ENCODE data around the gene SNX19.
"Not testable (repeated sequence)": the region's sequence is repeated elsewhere in the genome, so short reads cannot be mapped to it uniquely, and the experiment has no call there.

The SNX19 gene

DNA sequence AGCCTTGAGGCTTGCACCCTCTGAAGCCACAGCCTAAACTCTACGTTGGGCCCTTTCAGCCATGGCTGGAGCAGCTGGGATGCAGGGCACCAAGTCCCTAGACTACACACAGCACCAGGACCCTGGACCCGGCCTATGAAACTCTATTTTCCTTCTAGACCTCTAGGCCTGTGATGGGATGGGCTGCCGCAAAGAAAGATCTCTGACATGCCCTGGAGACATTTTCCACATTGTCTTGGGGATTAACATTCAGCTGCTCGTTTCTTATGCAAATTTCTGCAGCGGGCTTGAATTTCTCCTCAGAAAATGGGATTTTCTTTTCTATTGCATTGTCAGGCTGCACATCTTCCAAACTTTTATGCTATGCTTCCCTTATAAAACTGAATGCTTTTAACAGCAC is 4.3 kb upstream of the SNX19 start:
- Histone ChIP-seq H3K27me3 (ENCODE audit: control insufficient read depth, insufficient read depth, low read length) (peaks cover 18% of the 10 kb centered on the region), H3K4me1 (ENCODE audit: control insufficient read depth, insufficient read depth, low read length) (peaks cover 20% of the 10 kb centered on the region), H3K4me3 (ENCODE audit: low read depth, low read length) (0 out of 2 replicates have a peak overlapping the region, but pooled peaks have one; percentile 20)
- not testable (repeated sequence) for H3K36me3 ChIP-seq (ENCODE audit: control insufficient read depth, insufficient read depth, low read length); H3K9me3 ChIP-seq (ENCODE audit: control insufficient read depth, insufficient read depth, low read depth, low read length); H3K9ac ChIP-seq (ENCODE audit: low read length); H3K27ac ChIP-seq (ENCODE audit: low read depth, low read length)

DNA sequence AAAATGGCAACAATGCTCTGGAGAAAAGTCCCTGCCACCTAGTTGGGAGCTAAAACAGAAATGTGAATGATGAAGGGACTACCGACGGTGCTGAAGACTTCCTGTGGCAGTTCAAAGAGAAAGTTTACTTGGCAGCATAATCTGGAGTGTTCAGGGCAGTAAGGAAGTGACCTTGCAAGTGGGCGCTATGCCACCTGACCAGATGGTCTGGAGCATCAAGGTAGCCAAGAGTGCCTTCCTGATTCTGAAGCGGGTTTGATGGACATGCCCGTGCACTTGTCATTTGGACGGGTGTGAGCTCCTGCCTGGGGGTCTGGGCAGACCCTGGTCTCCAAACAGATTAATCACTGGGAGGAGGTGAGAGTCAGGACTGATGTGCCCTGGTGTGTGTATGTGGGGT is 1.8 kb upstream of the SNX19 start:
- no peak overlapping the region for H3K4me3 ChIP-seq (ENCODE audit: low read depth, low read length)
- no peak overlapping the region for H3K27ac ChIP-seq (ENCODE audit: low read depth, low read length)
- H3K4me1 ChIP-seq (ENCODE audit: control insufficient read depth, insufficient read depth, low read length): peaks cover 24% of the 10 kb centered on the region
- peaks cover 18% of the 10 kb centered on the region for H3K27me3 ChIP-seq (ENCODE audit: control insufficient read depth, insufficient read depth, low read length)
- H3K36me3 ChIP-seq (ENCODE audit: control insufficient read depth, insufficient read depth, low read length): peaks cover 20% of the 10 kb centered on the region
- H3K9ac ChIP-seq (ENCODE audit: low read length): no peak overlapping the region
- H3K9me3 ChIP-seq (ENCODE audit: control insufficient read depth, insufficient read depth, low read depth, low read length): no peaks in the 10 kb centered on the region

DNA sequence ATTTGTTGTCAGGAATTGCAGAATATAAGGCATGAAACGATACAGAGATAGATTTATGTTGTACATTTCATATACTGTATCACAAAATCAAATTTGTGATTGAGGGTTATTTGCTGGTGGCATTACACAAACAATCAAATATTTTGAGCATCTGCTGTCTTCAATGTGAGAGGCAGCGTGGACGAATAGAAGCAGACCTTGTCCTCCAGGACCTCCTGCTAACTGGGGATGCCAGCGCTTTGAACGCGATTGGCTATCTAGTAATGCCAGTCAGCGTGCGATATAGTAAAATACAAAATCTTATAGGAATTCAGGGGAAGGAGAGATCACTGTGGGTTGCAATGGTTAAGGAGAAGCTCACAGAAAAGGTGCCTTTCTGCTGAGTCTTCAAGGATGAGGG is 631 bp upstream of the SNX19 start:
- H3K9me3 ChIP-seq (ENCODE audit: control insufficient read depth, insufficient read depth, low read depth, low read length): no peaks in the 10 kb centered on the region
- peak overlapping the region; percentile 55 for H3K9ac ChIP-seq (ENCODE audit: low read length)
- peaks cover 24% of the 10 kb centered on the region for H3K4me1 ChIP-seq (ENCODE audit: control insufficient read depth, insufficient read depth, low read length)
- peaks cover 23% of the 10 kb centered on the region for H3K36me3 ChIP-seq (ENCODE audit: control insufficient read depth, insufficient read depth, low read length)
- H3K4me3 ChIP-seq (ENCODE audit: low read depth, low read length): peak overlapping the region; percentile 96
- H3K27ac ChIP-seq (ENCODE audit: low read depth, low read length): no peak overlapping the region
- peaks cover 18% of the 10 kb centered on the region for H3K27me3 ChIP-seq (ENCODE audit: control insufficient read depth, insufficient read depth, low read length)

- Histone ChIP-seq H3K27ac (ENCODE audit: low read depth, low read length) (peak overlapping the region; percentile 90), H3K9ac (ENCODE audit: low read length) (peak overlapping the region; percentile 92)
Measured at GRCh38 chr11:130915603-130916237, 559 bp downstream of the SNX19 start.

GRCh38 chr11:130913268-130913667 is 3.0 kb downstream of the SNX19 start:
- H3K9me3 ChIP-seq (ENCODE audit: control insufficient read depth, insufficient read depth, low read depth, low read length): no peaks in the 10 kb centered on the region
- H3K36me3 ChIP-seq (ENCODE audit: control insufficient read depth, insufficient read depth, low read length): peaks cover 46% of the 10 kb centered on the region
- peaks cover 11% of the 10 kb centered on the region; the same call in 1 of the 2 replicates for H3K4me1 ChIP-seq (ENCODE audit: control insufficient read depth, insufficient read depth, low read length)
- H3K9ac ChIP-seq (ENCODE audit: low read length): no peak overlapping the region
- H3K27me3 ChIP-seq (ENCODE audit: control insufficient read depth, insufficient read depth, low read length): peaks cover 18% of the 10 kb centered on the region
- no peak overlapping the region for H3K4me3 ChIP-seq (ENCODE audit: low read depth, low read length)
- H3K27ac ChIP-seq (ENCODE audit: low read depth, low read length): no peak overlapping the region

More at GRCh38 chr11:130915603-130916237, 559 bp downstream of the SNX19 start:
- Histone ChIP-seq H3K4me1 (ENCODE audit: control insufficient read depth, insufficient read depth, low read length) (peaks cover 18% of the 10 kb centered on the region), H3K36me3 (ENCODE audit: control insufficient read depth, insufficient read depth, low read length) (peaks cover 28% of the 10 kb centered on the region), H3K27me3 (ENCODE audit: control insufficient read depth, insufficient read depth, low read length) (peaks cover 18% of the 10 kb centered on the region), H3K4me3 (ENCODE audit: low read depth, low read length) (peak overlapping the region; percentile 96), H3K9me3 (ENCODE audit: control insufficient read depth, insufficient read depth, low read depth, low read length) (no peaks in the 10 kb centered on the region)

DNA sequence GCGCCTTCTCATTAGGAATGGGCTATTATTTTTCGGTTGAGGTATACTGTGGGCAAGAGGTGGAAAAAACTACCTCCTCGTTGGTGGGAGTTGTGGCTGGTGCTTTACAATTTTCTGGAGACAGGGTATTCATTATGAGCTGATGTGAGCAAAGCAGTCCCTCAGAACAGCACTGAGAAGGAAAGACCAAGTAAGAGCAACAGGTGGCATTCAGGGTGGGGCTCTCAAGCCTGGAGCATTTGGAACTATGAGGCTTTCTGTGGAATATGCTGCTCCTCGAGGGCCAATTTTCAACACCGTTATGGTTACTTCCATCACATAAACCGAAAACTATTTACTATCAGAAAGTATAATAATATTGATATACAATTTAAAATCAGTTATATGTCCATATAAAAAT is 3.7 kb downstream of the SNX19 start:
- Histone ChIP-seq H3K4me3 (ENCODE audit: low read depth, low read length) (no peak overlapping the region), H3K9ac (ENCODE audit: low read length) (no peak overlapping the region), H3K36me3 (ENCODE audit: control insufficient read depth, insufficient read depth, low read length) (peaks cover 53% of the 10 kb centered on the region), H3K4me1 (ENCODE audit: control insufficient read depth, insufficient read depth, low read length) (peaks cover 11% of the 10 kb centered on the region; the same call in 1 of the 2 replicates), H3K9me3 (ENCODE audit: control insufficient read depth, insufficient read depth, low read depth, low read length) (no peaks in the 10 kb centered on the region), H3K27ac (ENCODE audit: low read depth, low read length) (no peak overlapping the region), H3K27me3 (ENCODE audit: control insufficient read depth, insufficient read depth, low read length) (peaks cover 11% of the 10 kb centered on the region)

- H3K9ac ChIP-seq (ENCODE audit: low read length): no peak overlapping the region
- H3K9me3 ChIP-seq (ENCODE audit: control insufficient read depth, insufficient read depth, low read depth, low read length): no peaks in the 10 kb centered on the region
- no peak overlapping the region for H3K4me3 ChIP-seq (ENCODE audit: low read depth, low read length)
- no peaks in the 10 kb centered on the region for H3K27me3 ChIP-seq (ENCODE audit: control insufficient read depth, insufficient read depth, low read length)
- H3K4me1 ChIP-seq (ENCODE audit: control insufficient read depth, insufficient read depth, low read length): peaks cover 6% of the 10 kb centered on the region; the same call in 1 of the 2 replicates
- peaks cover 66% of the 10 kb centered on the region for H3K36me3 ChIP-seq (ENCODE audit: control insufficient read depth, insufficient read depth, low read length)
- no peak overlapping the region for H3K27ac ChIP-seq (ENCODE audit: low read depth, low read length)
Measured at GRCh38 chr11:130911306-130911705, 5.0 kb downstream of the SNX19 start.

- Histone ChIP-seq H3K4me1 (ENCODE audit: control insufficient read depth, insufficient read depth, low read length) (no peaks in the 10 kb centered on the region), H3K36me3 (ENCODE audit: control insufficient read depth, insufficient read depth, low read length) (peaks cover 73% of the 10 kb centered on the region), H3K27me3 (ENCODE audit: control insufficient read depth, insufficient read depth, low read length) (no peaks in the 10 kb centered on the region), H3K9me3 (ENCODE audit: control insufficient read depth, insufficient read depth, low read depth, low read length) (no peaks in the 10 kb centered on the region), H3K27ac (ENCODE audit: low read depth, low read length) (no peak overlapping the region), H3K9ac (ENCODE audit: low read length) (no peak overlapping the region), H3K4me3 (ENCODE audit: low read depth, low read length) (no peak overlapping the region)
Measured at GRCh38 chr11:130909650-130910049, 6.6 kb downstream of the SNX19 start.

DNA sequence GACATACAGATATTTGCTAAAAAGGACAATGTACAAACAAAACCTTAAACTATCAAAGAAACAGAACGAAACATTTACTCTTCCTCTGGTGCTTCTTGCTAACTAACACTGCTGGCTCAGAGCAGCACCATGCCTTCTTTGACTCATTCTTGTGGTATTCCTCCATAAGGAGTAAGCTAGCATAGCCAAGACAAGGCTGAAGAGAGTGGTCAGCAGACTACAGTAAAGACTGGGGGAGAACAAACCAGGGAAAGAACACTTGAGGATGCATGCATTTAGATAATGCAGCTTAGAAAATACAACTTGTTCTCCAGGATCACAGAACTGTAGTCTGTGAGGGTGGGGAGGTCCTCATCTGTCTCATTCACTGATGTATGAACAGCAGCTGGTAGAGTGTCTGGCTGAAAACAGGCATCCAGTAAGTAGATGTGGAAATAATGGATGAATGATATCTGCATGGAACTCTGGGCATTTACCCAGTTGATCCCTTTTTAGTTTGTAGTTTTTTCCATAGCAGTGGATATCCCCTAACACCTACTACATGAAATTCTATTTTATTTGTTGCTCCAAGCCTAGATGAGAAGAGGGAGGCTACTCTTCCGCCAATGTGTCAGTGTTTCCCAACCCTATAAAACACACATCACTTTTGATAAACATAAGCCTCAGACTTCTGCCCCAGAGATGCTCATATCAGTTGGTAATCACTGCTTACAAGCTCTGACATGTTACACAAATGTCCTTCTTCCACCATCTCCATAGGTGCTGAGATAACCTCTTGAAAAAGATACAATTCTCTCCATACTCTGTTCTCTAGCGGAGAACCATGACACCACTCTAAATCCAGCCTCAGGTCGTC is 7.3 kb downstream of the SNX19 start:
- no peak overlapping the region for H3K27ac ChIP-seq (ENCODE audit: low read depth, low read length)
- no peaks in the 10 kb centered on the region for H3K4me1 ChIP-seq (ENCODE audit: control insufficient read depth, insufficient read depth, low read length)
- H3K4me3 ChIP-seq (ENCODE audit: low read depth, low read length): no peak overlapping the region
- peaks cover 70% of the 10 kb centered on the region for H3K36me3 ChIP-seq (ENCODE audit: control insufficient read depth, insufficient read depth, low read length)
- no peaks in the 10 kb centered on the region for H3K9me3 ChIP-seq (ENCODE audit: control insufficient read depth, insufficient read depth, low read depth, low read length)
- H3K9ac ChIP-seq (ENCODE audit: low read length): no peak overlapping the region
- H3K27me3 ChIP-seq (ENCODE audit: control insufficient read depth, insufficient read depth, low read length): no peaks in the 10 kb centered on the region

DNA sequence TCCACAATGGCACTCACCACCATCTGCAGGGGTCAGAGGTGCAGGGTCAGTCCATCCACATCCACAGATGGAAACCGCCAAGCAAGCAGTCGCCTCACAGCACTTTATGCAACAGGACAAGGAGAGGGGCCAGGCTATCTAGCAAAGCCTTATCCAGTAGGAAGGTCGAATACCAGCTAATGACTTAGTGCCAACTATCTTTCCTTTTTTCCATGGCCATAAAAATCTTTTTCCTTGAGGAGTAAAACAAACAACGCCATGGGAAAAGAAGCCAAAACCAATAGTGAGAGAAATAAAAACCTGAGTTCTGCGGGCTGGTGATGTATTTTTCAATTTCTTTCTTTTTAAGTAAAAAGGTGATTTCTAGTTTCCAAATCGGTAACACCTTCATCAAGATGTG is 8.2 kb downstream of the SNX19 start:
- no peak overlapping the region for H3K9ac ChIP-seq (ENCODE audit: low read length)
- H3K9me3 ChIP-seq (ENCODE audit: control insufficient read depth, insufficient read depth, low read depth, low read length): no peaks in the 10 kb centered on the region
- no peak overlapping the region for H3K27ac ChIP-seq (ENCODE audit: low read depth, low read length)
- no peaks in the 10 kb centered on the region for H3K27me3 ChIP-seq (ENCODE audit: control insufficient read depth, insufficient read depth, low read length)
- peaks cover 70% of the 10 kb centered on the region for H3K36me3 ChIP-seq (ENCODE audit: control insufficient read depth, insufficient read depth, low read length)
- no peaks in the 10 kb centered on the region for H3K4me1 ChIP-seq (ENCODE audit: control insufficient read depth, insufficient read depth, low read length)
- H3K4me3 ChIP-seq (ENCODE audit: low read depth, low read length): no peak overlapping the region

GRCh38 chr11:130907229-130907628 is 9.1 kb downstream of the SNX19 start:
- Histone ChIP-seq H3K27ac (ENCODE audit: low read depth, low read length) (no peak overlapping the region), H3K9ac (ENCODE audit: low read length) (no peak overlapping the region), H3K27me3 (ENCODE audit: control insufficient read depth, insufficient read depth, low read length) (no peaks in the 10 kb centered on the region), H3K4me1 (ENCODE audit: control insufficient read depth, insufficient read depth, low read length) (no peaks in the 10 kb centered on the region), H3K9me3 (ENCODE audit: control insufficient read depth, insufficient read depth, low read depth, low read length) (no peaks in the 10 kb centered on the region), H3K4me3 (ENCODE audit: low read depth, low read length) (no peak overlapping the region), H3K36me3 (ENCODE audit: control insufficient read depth, insufficient read depth, low read length) (peaks cover 76% of the 10 kb centered on the region)

All from HUES6 (cell line).